OCI-LY1 (cell line): ENCODE measurements around the gene EPB41L1.

Experiments
- CTCF ChIP-seq: fragments of 200-600 bp; sonication (generic), shearing (Covaris generic); IDR thresholded peaks from 2 replicates; pipeline ENCODE4 v1.5.1; 2017; ENCODE audit warnings: mild to moderate bottlenecking, antibody characterized with exemption, low read length, moderate library complexity, mixed read lengths
- EZH2 ChIP-seq: fragments of 200-600 bp; sonication (generic), shearing (Covaris generic); IDR thresholded peaks from 2 replicates; pipeline ENCODE4 v1.8.0; 2017; ENCODE audit warnings: borderline replicate concordance, mixed run types, mild to moderate bottlenecking, antibody characterized with exemption, low read length, moderate library complexity, mixed read lengths

- TF ChIP-seq CTCF (no peak), EZH2 (no peak)
Observed at GRCh38 chr20:36159833-36160232, 5.3 kb downstream of the EPB41L1 start.
